Lung (tissue), 12 donors: Measurements from ENCODE around the gene GALNT13. TPM values are rescaled to one million over a fixed set of nuclear protein-coding genes. Genes with fewer than 3 reads are reported as not detected.

Source experiments
- ATAC-seq: fragments of 200-7000 bp; cut with Tn5 transposase; one replicate; pipeline ENCODE4 v1.9.1; 2020; ENCODE audit warnings: moderate number of reproducible peaks; ENCODE audit not compliant: insufficient read depth, low FRiP score
- DNase-seq, 3 donors: peaks; one replicate each; pipeline ENCODE4 v3.0.0-alpha.2; 2013 to 2017
- H3K27ac ChIP-seq, 2 donors: one replicate each; pipeline ENCODE4 v1.5.1; 2013; ENCODE audit warnings: mild to moderate bottlenecking in 2 of 2, moderate library complexity in 2 of 2, control low read depth in 1 of 2, inconsistent platforms in 1 of 2, low read depth in 1 of 2, low read length in 1 of 2
- H3K27me3 ChIP-seq, 3 donors: one replicate each; pipeline ENCODE4 v1.5.1; 2013; ENCODE audit warnings: low read length in 2 of 3; ENCODE audit not compliant: control insufficient read depth in 3 of 3, insufficient read depth in 3 of 3
- H3K36me3 ChIP-seq, 4 donors: one replicate each; pipeline ENCODE4 v1.5.1; 2013; ENCODE audit warnings: low read length in 4 of 4, mild to moderate bottlenecking in 1 of 4, moderate library complexity in 1 of 4; ENCODE audit not compliant: control insufficient read depth in 4 of 4, insufficient read depth in 4 of 4
- H3K4me1 ChIP-seq, 5 donors: one replicate each; pipeline ENCODE4 v1.5.1; 2013; ENCODE audit warnings: low read length in 5 of 5, mild to moderate bottlenecking in 2 of 5, moderate library complexity in 1 of 5; ENCODE audit not compliant: control insufficient read depth in 5 of 5, insufficient read depth in 5 of 5
- H3K4me3 ChIP-seq: one replicate; pipeline ENCODE4 v1.5.1; 2013; ENCODE audit warnings: mild to moderate bottlenecking, control low read depth, moderate library complexity
- H3K9ac ChIP-seq, 2 donors: one replicate each; pipeline ENCODE4 v1.5.1; 2013; ENCODE audit warnings: low read length in 2 of 2, control low read depth in 1 of 2; ENCODE audit not compliant: insufficient read depth in 1 of 2
- H3K9me3 ChIP-seq, 4 donors: one replicate each; pipeline ENCODE4 v1.5.1; 2013; ENCODE audit warnings: low read length in 3 of 4, mild to moderate bottlenecking in 1 of 4, moderate library complexity in 1 of 4; ENCODE audit not compliant: control insufficient read depth in 4 of 4, insufficient read depth in 3 of 4
- WGBS, 2 donors: extraction: QIAGEN DNeasy Blood & Tissue Kit; methylation state at CpG; one replicate each; pipeline ENCODE4 v1.1.7; 2013; 5-methylcytosine and 5-hydroxymethylcytosine counted together
- polyA plus RNA-seq, 2 donors: library from polyadenylated mRNA; stranded (reverse); fragments of 200-250 nt; gene quantifications; one replicate each; pipeline ENCODE4 v1.2.1, GENCODE V29; 2013
- total RNA-seq, 2 donors: library from RNA; depleted of rRNA in 1 of 2; stranded (reverse); fragments of >200 nt in 1 of 2; gene quantifications; one replicate each; pipeline ENCODE4 v1.2.1, GENCODE V29; 2014 to 2021
- TF ChIP-seq, protein P1 (sequence below): IDR thresholded peaks from 2 replicates; pipeline ENCODE4 v1.5.1; 2012; ENCODE audit warnings: mild to moderate bottlenecking; ENCODE audit errors: control extremely low read depth, extremely low read depth
- donor health status: control.
- donor health status: control.
- donor health status: Bipolar disorder and iron deficiency.
- donor health status: healthy.
- donor health status: DM: yes; HTN: yes; CAD: no.

The GALNT13 gene
- total and polyA plus RNA-seq, 4 donors: 0.57 to 3.1 (median 1.2) TPM

GRCh38 chr2:154403242-154403790 lies 531.6 kb downstream of the GALNT13 start:
- DNase-seq: no peak
- TF ChIP-seq, protein P1, sequence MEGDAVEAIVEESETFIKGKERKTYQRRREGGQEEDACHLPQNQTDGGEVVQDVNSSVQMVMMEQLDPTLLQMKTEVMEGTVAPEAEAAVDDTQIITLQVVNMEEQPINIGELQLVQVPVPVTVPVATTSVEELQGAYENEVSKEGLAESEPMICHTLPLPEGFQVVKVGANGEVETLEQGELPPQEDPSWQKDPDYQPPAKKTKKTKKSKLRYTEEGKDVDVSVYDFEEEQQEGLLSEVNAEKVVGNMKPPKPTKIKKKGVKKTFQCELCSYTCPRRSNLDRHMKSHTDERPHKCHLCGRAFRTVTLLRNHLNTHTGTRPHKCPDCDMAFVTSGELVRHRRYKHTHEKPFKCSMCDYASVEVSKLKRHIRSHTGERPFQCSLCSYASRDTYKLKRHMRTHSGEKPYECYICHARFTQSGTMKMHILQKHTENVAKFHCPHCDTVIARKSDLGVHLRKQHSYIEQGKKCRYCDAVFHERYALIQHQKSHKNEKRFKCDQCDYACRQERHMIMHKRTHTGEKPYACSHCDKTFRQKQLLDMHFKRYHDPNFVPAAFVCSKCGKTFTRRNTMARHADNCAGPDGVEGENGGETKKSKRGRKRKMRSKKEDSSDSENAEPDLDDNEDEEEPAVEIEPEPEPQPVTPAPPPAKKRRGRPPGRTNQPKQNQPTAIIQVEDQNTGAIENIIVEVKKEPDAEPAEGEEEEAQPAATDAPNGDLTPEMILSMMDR: no peak
- WGBS, 2 donors: 87 to 93% methylated on average over 3 of the region's 3 CpGs
- Histone ChIP-seq H3K4me1 (peaks cover 0 to 8% (median 0%) of the 10 kb centered on the region in 5 donors), H3K36me3 (no peaks in the 10 kb centered on the region), H3K9me3 (no peaks in the 10 kb centered on the region), H3K9ac (no peak overlapping the region), H3K27ac (no peak overlapping the region), H3K4me3 (no peak overlapping the region), H3K27me3 (no peaks in the 10 kb centered on the region)
- ATAC-seq: no peak

- Histone ChIP-seq H3K27ac (no peak overlapping the region), H3K9me3 (no peaks in the 10 kb centered on the region), H3K4me1 (no peaks in the 10 kb centered on the region), H3K9ac (no peak overlapping the region), H3K27me3 (no peaks in the 10 kb centered on the region), H3K36me3 (no peaks in the 10 kb centered on the region), H3K4me3 (no peak overlapping the region)
- DNase-seq (peak in 1 of 3 donors; percentile 15), ATAC-seq (no peak)
- TF ChIP-seq, protein P1: no peak
- WGBS, 2 donors: 29 to 53% methylated on average over 1 of the region's 1 CpG
These were observed 537.1 kb downstream of the GALNT13 start for GRCh38 chr2:154408786-154409185.

DNA sequence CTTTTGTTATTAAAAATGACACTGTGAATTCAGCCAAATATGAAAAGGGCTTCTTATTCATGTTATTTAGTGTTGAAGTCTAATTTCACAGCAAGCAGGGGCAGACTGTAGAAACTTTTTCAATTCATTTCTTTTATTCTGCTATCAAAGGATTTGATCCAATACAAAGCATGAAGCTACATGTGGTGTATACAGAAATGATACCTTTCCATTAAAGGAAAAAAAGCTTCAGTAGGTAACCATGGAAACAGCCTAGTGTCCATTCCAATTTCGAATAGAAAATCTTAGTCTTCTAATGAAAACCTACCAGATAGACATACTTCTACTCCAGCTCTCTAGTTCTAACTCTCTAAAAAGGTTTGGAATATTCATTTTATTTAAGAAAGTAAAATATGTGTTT lies 550.5 kb downstream of the GALNT13 start:
- H3K4me3 ChIP-seq: no peak overlapping the region
- DNase-seq (no peak), ATAC-seq (no peak)
- TF ChIP-seq, protein P1: no peak
- H3K36me3 ChIP-seq: no peaks in the 10 kb centered on the region
- H3K27ac ChIP-seq: no peak overlapping the region
- no peak overlapping the region for H3K9ac ChIP-seq
- no peaks in the 10 kb centered on the region for H3K9me3 ChIP-seq
- 73 to 80% methylated on average over 1 of the region's 1 CpG for WGBS, 2 donors
- H3K27me3 ChIP-seq: no peaks in the 10 kb centered on the region
- H3K4me1 ChIP-seq: no peaks in the 10 kb centered on the region

- 37 to 46% methylated on average over 2 of the region's 2 CpGs for WGBS, 2 donors
- no peak overlapping the region for H3K27ac ChIP-seq
- peak in 2 of 3 donors; percentile 22 to 50 for DNase-seq
- no peaks in the 10 kb centered on the region for H3K4me1 ChIP-seq
- H3K9ac ChIP-seq: no peak overlapping the region
- H3K9me3 ChIP-seq: no peaks in the 10 kb centered on the region
- no peak overlapping the region for H3K4me3 ChIP-seq
- no peaks in the 10 kb centered on the region for H3K27me3 ChIP-seq
- no peak for ATAC-seq
- no peaks in the 10 kb centered on the region for H3K36me3 ChIP-seq
- TF ChIP-seq, protein P1: no peak
These were observed 554.3 kb downstream of the GALNT13 start for GRCh38 chr2:154425994-154426393.
